Measurements from ENCODE around the gene MT1B. TPM values are rescaled to one million over a fixed set of nuclear protein-coding genes. Genes with fewer than 3 reads are reported as not detected.

MT1B gene
- total and polyA plus RNA-seq, 2 of the 13 experiments (the other 11 are each of a cell fraction or from before 2014, with no cell fraction given) = 0.89 TPM; not detected in 1

GRCh38 chr16:56607109-56607618 lies 44.5 kb upstream of the MT1B start (continued):
- TF ChIP-seq ZNF569 (CRISPR knock-in tag; IDR thresholded peaks at IDR 0.05; ENCODE audit: borderline replicate concordance) = 0 out of 2 replicates have a peak, but pooled peaks have one; percentile 37
- TF ChIP-seq GATA4 (IDR thresholded peaks at IDR 0.05; ENCODE audit: borderline replicate concordance, low read depth) = no peak; the same call in 1 of the 2 replicates
- no peak for TF ChIP-seq CEBPZ (IDR thresholded peaks at IDR 0.05; ENCODE audit: low read length)
- TF ChIP-seq POLR2A (IDR thresholded peaks at IDR 0.05; ENCODE audit: insufficient read depth in 1 of 2, low read depth in 2 of 2, low read length in 2 of 2) = peak; percentile 84; a peak in 3 of 4 replicates
- TF ChIP-seq, protein P1, sequence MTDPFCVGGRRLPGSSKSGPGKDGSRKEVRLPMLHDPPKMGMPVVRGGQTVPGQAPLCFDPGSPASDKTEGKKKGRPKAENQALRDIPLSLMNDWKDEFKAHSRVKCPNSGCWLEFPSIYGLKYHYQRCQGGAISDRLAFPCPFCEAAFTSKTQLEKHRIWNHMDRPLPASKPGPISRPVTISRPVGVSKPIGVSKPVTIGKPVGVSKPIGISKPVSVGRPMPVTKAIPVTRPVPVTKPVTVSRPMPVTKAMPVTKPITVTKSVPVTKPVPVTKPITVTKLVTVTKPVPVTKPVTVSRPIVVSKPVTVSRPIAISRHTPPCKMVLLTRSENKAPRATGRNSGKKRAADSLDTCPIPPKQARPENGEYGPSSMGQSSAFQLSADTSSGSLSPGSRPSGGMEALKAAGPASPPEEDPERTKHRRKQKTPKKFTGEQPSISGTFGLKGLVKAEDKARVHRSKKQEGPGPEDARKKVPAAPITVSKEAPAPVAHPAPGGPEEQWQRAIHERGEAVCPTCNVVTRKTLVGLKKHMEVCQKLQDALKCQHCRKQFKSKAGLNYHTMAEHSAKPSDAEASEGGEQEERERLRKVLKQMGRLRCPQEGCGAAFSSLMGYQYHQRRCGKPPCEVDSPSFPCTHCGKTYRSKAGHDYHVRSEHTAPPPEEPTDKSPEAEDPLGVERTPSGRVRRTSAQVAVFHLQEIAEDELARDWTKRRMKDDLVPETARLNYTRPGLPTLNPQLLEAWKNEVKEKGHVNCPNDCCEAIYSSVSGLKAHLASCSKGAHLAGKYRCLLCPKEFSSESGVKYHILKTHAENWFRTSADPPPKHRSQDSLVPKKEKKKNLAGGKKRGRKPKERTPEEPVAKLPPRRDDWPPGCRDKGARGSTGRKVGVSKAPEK (CRISPR knock-in tag; IDR thresholded peaks at IDR 0.05; ENCODE audit: borderline replicate concordance) = no peak
- peak; percentile 60; the same call in 1 of the 2 replicates for TF ChIP-seq HDAC2 (CRISPR knock-in tag; IDR thresholded peaks at IDR 0.05)
- no peak for TF ChIP-seq ZSCAN30 (CRISPR knock-in tag; IDR thresholded peaks at IDR 0.05)
- TF ChIP-seq SIX1 (CRISPR knock-in tag; IDR thresholded peaks at IDR 0.05; ENCODE audit: borderline replicate concordance) = no peak
- TF ChIP-seq, protein P2, sequence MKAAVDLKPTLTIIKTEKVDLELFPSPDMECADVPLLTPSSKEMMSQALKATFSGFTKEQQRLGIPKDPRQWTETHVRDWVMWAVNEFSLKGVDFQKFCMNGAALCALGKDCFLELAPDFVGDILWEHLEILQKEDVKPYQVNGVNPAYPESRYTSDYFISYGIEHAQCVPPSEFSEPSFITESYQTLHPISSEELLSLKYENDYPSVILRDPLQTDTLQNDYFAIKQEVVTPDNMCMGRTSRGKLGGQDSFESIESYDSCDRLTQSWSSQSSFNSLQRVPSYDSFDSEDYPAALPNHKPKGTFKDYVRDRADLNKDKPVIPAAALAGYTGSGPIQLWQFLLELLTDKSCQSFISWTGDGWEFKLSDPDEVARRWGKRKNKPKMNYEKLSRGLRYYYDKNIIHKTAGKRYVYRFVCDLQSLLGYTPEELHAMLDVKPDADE (CRISPR knock-in tag; IDR thresholded peaks at IDR 0.05) = no peak; the same call in 1 of the 2 replicates
- peak; percentile 41; the same call in 1 of the 2 replicates for TF ChIP-seq ZNF605 (CRISPR knock-in tag; IDR thresholded peaks at IDR 0.05)
- TF ChIP-seq, protein P3, sequence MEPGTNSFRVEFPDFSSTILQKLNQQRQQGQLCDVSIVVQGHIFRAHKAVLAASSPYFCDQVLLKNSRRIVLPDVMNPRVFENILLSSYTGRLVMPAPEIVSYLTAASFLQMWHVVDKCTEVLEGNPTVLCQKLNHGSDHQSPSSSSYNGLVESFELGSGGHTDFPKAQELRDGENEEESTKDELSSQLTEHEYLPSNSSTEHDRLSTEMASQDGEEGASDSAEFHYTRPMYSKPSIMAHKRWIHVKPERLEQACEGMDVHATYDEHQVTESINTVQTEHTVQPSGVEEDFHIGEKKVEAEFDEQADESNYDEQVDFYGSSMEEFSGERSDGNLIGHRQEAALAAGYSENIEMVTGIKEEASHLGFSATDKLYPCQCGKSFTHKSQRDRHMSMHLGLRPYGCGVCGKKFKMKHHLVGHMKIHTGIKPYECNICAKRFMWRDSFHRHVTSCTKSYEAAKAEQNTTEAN (CRISPR knock-in tag; conservative IDR thresholded peaks at IDR 0.05) = peak; percentile 86; the same call in 1 of the 2 replicates
- TF ChIP-seq ZNF557 (CRISPR knock-in tag; IDR thresholded peaks at IDR 0.05) = peak; percentile 80; the same call in 1 of the 2 replicates
- no peak for TF ChIP-seq MYNN (CRISPR knock-in tag; IDR thresholded peaks at IDR 0.05; ENCODE audit: low read depth)
- TF ChIP-seq, protein P4, sequence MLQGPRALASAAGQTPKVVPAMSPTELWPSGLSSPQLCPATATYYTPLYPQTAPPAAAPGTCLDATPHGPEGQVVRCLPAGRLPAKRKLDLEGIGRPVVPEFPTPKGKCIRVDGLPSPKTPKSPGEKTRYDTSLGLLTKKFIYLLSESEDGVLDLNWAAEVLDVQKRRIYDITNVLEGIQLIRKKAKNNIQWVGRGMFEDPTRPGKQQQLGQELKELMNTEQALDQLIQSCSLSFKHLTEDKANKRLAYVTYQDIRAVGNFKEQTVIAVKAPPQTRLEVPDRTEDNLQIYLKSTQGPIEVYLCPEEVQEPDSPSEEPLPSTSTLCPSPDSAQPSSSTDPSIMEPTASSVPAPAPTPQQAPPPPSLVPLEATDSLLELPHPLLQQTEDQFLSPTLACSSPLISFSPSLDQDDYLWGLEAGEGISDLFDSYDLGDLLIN (CRISPR knock-in tag; IDR thresholded peaks at IDR 0.05; ENCODE audit: borderline replicate concordance) = 0 out of 2 replicates have a peak, but pooled peaks have one; percentile 82
- TF ChIP-seq KDM3A (CRISPR knock-in tag; IDR thresholded peaks at IDR 0.05; ENCODE audit: low read depth) = no peak
- TF ChIP-seq PCBP1 (IDR thresholded peaks at IDR 0.05; ENCODE audit: borderline replicate concordance, low read depth, low read length) = no peak
- no peak for TF ChIP-seq RBM22 (optimal IDR thresholded peaks at IDR 0.05; ENCODE audit: low read length)
- TF ChIP-seq CREM (IDR thresholded peaks at IDR 0.05) = peak; percentile 92
- TF ChIP-seq CREM (CRISPR knock-in tag; IDR thresholded peaks at IDR 0.05) = no peak
